HepG2 (cell line): ENCODE results near the gene CCL24.

Experiments
- EZH2 ChIP-seq: conservative IDR thresholded peaks from 2 replicates; pipeline ENCODE4 v1.6.1; 2012; ENCODE audit warnings: mild to moderate bottlenecking, low read depth, low read length, moderate library complexity
- FOXM1 ChIP-seq: sonication (generic); formaldehyde crosslinking; IDR thresholded peaks from 2 replicates; pipeline ENCODE4 v1.5.0; 2020; ENCODE audit warnings: missing genetic modification reagents
- KDM5A ChIP-seq: fragments of 200-600 bp; sonication (generic); IDR thresholded peaks from 2 replicates; pipeline ENCODE4 v1.7.0; 2018; ENCODE audit warnings: antibody characterized with exemption, mild to moderate bottlenecking, low read length, borderline replicate concordance
- MAFK ChIP-seq, 2 experiments: IDR thresholded peaks in 1 of 2; conservative IDR thresholded peaks in 1 of 2; 2 replicates each; pipeline ENCODE4 v1.6.1; 2011; ENCODE audit warnings: improper control_type of control experiment in 2 of 2, low read length in 2 of 2
- POLR2AphosphoS5 ChIP-seq: IDR thresholded peaks from 2 replicates; pipeline ENCODE4 v1.6.1; 2012; ENCODE audit warnings: low read depth, low read length
- RNF2 ChIP-seq: fragments of 450-650 bp; conservative IDR thresholded peaks from 2 replicates; pipeline ENCODE4 v1.6.1; 2016; ENCODE audit warnings: low read depth
- TBP ChIP-seq: sonication (generic); formaldehyde crosslinking; IDR thresholded peaks from 2 replicates; pipeline ENCODE4 v1.5.0; 2020; ENCODE audit warnings: missing genetic modification reagents
- ZZZ3 ChIP-seq: sonication (generic); formaldehyde crosslinking; IDR thresholded peaks from 2 replicates; pipeline ENCODE4 v1.4.0; 2020; ENCODE audit warnings: missing genetic modification reagents, mild to moderate bottlenecking, borderline replicate concordance
- TF ChIP-seq, protein P1 (sequence below): sonication (generic); formaldehyde crosslinking; IDR thresholded peaks from 2 replicates; pipeline ENCODE4 v1.8.1; 2022; ENCODE audit warnings: mild to moderate bottlenecking, missing genetic modification reagents
- TF ChIP-seq, protein P2 (sequence below): sonication (generic); formaldehyde crosslinking; IDR thresholded peaks from 2 replicates; pipeline ENCODE4 v1.5.0; 2020; ENCODE audit warnings: mild to moderate bottlenecking, missing genetic modification reagents, moderate library complexity

DNA sequence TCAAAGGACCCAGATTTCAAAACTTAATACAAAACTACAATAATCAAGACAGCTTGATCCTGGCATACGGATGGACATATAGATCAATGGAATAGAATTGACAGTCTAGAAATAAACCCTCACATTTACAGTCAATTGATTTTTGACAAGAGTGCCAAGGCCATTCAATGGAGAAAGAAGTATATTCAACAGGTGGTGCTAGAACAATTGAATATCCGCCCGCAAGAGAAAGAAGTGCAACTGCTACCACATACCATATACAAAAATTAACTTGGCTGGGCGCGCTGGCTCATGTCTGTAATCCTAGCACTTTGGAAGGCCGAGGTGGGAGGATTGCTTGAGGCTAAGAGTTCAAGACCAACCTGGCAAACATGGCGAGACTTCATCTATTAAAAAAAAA lies 23.2 kb upstream of the CCL24 start:
- TF ChIP-seq, protein P1, sequence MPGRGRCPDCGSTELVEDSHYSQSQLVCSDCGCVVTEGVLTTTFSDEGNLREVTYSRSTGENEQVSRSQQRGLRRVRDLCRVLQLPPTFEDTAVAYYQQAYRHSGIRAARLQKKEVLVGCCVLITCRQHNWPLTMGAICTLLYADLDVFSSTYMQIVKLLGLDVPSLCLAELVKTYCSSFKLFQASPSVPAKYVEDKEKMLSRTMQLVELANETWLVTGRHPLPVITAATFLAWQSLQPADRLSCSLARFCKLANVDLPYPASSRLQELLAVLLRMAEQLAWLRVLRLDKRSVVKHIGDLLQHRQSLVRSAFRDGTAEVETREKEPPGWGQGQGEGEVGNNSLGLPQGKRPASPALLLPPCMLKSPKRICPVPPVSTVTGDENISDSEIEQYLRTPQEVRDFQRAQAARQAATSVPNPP = no peak
- TF ChIP-seq ZZZ3 (no peak), EZH2 (no peak), TBP (no peak), KDM5A (no peak), POLR2AphosphoS5 (no peak), FOXM1 (CRISPR knock-in tag) (no peak), RNF2 (no peak), MAFK (conservative IDR thresholded peaks at IDR 0.05 in 1 of 2, IDR thresholded peaks at IDR 0.05 in 1 of 2; ENCODE audit: low read length in 2 of 2) (no peak)
- TF ChIP-seq, protein P2, sequence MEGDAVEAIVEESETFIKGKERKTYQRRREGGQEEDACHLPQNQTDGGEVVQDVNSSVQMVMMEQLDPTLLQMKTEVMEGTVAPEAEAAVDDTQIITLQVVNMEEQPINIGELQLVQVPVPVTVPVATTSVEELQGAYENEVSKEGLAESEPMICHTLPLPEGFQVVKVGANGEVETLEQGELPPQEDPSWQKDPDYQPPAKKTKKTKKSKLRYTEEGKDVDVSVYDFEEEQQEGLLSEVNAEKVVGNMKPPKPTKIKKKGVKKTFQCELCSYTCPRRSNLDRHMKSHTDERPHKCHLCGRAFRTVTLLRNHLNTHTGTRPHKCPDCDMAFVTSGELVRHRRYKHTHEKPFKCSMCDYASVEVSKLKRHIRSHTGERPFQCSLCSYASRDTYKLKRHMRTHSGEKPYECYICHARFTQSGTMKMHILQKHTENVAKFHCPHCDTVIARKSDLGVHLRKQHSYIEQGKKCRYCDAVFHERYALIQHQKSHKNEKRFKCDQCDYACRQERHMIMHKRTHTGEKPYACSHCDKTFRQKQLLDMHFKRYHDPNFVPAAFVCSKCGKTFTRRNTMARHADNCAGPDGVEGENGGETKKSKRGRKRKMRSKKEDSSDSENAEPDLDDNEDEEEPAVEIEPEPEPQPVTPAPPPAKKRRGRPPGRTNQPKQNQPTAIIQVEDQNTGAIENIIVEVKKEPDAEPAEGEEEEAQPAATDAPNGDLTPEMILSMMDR (CRISPR knock-in tag) = no peak
